Peyer's patch (tissue), 4 donors: Measurements from ENCODE around the gene COL17A1. TPM values are rescaled to one million over a fixed set of nuclear protein-coding genes. Genes with fewer than 3 reads are reported as not detected.

ENCODE experiments used
- DNase-seq, 3 donors: peaks; one replicate each; pipeline ENCODE4 v3.0.0-alpha.2; 2017 to 2019
- H3K27ac ChIP-seq, 4 donors: fragments of 200-600 bp; sonication (generic); one replicate each; pipeline ENCODE4 v1.5.1; 2016 to 2019
- H3K27me3 ChIP-seq, 2 donors: fragments of 200-600 bp; sonication (generic); one replicate each; pipeline ENCODE4 v1.5.1; 2019
- H3K36me3 ChIP-seq, 3 donors: fragments of 200-600 bp; sonication (generic); one replicate each; pipeline ENCODE4 v1.5.1; 2016 to 2019
- H3K4me1 ChIP-seq, 4 donors: fragments of 200-600 bp; sonication (generic); one replicate each; pipeline ENCODE4 v1.5.1; 2016 to 2019
- H3K4me3 ChIP-seq, 4 donors: fragments of 200-600 bp; sonication (generic); 1 replicate in 3 of 4; 2 replicates in 1 of 4; pipeline ENCODE4 v1.5.1; 2016 to 2019; ENCODE audit warnings: mild to moderate bottlenecking in 1 of 4
- H3K9me3 ChIP-seq, 4 donors: fragments of 200-600 bp; sonication (generic); one replicate each; pipeline ENCODE4 v1.5.1; 2016 to 2019; ENCODE audit warnings: mild to moderate bottlenecking in 1 of 4
- POLR2A ChIP-seq, 2 donors: fragments of 450-650 bp; IDR thresholded peaks; one replicate each; pipeline ENCODE4 v1.5.1; 2017; ENCODE audit warnings: antibody characterized with exemption in 2 of 2, mild to moderate bottlenecking in 2 of 2, moderate library complexity in 2 of 2
- total RNA-seq, 4 donors: library from RNA; depleted of rRNA; stranded (reverse); fragments of >200 nt; gene quantifications; one replicate each; pipeline ENCODE4 v1.1.0, GENCODE V29; 2016
- TF ChIP-seq, protein P1 (sequence below), 6 experiments: fragments of 450-650 bp in 4 of 6; fragments of 200-600 bp in 2 of 6; sonication (generic) in 1 of 6; IDR thresholded peaks; one replicate each; pipeline ENCODE4 v1.5.1; 2017 to 2019; ENCODE audit warnings: antibody characterized with exemption in 6 of 6, mild to moderate bottlenecking in 3 of 6, moderate library complexity in 1 of 6

COL17A1 gene
- total RNA-seq, 4 donors from 2014 or later = 4.1 to 240 (median 97.1) TPM

DNA sequence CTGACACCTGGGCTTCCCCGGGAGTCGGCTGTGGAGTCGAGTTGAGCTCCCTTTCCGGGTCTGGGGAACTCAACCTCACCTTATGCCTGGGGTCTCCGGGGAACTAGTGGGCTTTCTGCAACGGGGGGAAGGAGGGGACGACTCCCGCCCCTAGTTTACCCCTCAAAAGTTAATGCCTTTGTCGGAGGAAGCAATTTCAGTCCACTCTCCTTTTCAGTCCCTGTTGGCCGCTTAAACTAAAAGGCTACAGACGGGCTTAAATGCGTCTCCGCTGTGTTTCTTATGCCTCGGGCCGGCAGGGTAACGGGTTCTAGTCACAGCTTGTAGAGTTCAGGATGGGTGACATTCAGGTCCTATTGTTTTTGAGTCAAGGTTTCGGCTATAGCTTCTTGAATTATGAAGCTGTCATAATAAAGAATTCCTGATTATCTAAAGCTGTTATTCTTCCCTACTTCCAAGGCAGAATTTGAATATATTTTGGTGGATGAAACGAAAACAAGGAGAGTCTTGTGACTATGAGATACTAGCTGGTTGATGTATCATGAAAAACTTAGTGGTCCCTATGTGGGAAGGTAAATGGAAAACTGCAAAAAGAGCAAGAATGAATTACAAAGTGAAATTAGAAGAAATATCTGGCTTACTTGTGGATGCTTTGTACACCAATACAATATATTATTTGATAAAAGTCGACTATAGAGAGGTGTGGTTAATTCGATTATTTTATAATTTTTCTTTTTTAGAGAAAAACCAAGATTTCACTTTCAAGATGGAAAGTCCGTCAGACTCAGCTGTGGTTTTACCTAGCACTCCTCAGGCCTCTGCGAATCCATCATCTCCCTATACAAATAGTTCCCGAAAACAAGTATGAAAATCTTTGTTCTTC lies 36.8 kb upstream of the COL17A1 start:
- DNase-seq = peak in 1 of 3 donors; percentile 52
- no peaks in the 10 kb centered on the region for H3K36me3 ChIP-seq
- H3K27ac ChIP-seq = peak overlapping the region; percentile 88 to 99 (median 94)
- no peaks in the 10 kb centered on the region for H3K9me3 ChIP-seq
- no peaks in the 10 kb centered on the region for H3K27me3 ChIP-seq
- no peak for TF ChIP-seq POLR2A (IDR thresholded peaks at IDR 0.05)
- TF ChIP-seq, protein P1, sequence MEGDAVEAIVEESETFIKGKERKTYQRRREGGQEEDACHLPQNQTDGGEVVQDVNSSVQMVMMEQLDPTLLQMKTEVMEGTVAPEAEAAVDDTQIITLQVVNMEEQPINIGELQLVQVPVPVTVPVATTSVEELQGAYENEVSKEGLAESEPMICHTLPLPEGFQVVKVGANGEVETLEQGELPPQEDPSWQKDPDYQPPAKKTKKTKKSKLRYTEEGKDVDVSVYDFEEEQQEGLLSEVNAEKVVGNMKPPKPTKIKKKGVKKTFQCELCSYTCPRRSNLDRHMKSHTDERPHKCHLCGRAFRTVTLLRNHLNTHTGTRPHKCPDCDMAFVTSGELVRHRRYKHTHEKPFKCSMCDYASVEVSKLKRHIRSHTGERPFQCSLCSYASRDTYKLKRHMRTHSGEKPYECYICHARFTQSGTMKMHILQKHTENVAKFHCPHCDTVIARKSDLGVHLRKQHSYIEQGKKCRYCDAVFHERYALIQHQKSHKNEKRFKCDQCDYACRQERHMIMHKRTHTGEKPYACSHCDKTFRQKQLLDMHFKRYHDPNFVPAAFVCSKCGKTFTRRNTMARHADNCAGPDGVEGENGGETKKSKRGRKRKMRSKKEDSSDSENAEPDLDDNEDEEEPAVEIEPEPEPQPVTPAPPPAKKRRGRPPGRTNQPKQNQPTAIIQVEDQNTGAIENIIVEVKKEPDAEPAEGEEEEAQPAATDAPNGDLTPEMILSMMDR (IDR thresholded peaks at IDR 0.05) = no peak
- H3K4me1 ChIP-seq = peaks cover 0 to 11% (median 2%) of the 10 kb centered on the region in 4 donors
- H3K4me3 ChIP-seq = peak overlapping the region; percentile 70 to 80 (median 73)

DNA sequence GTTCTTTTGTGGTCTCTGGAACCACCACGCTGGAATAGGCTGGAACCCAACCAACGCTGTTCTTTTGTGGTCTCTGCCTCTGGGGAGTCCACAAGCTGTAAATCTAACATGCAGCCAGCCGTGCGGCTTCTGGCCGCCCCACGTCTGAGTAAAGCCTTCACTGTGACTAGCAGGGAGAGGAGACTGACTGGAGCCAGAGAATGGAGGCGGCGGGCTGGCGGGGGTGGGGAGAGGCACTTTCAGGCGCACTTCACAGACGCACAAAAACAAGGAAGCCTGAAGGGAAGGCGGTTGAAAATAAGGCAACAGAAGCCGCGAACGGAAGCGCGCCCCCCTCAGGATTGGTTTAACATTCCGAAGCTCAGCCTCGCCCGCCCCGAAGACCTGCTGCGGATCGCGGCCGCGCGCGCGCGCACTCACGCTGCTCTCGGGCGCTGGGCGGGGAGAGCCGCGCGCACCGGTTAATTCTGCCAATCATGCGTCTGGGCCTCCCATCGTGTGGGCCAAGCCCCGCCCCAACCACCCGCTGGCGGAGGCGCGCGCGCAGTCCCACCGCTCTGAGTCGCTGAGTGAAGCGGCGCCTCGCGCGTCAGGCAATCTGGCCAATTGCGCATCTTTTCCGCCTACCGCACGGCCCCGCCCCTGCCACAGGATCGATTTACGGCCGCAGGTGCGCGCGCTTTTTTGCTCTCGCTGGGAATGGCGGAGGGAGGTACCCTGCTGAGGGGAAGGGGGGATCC lies 36.0 kb upstream of the COL17A1 start, which contains the start of gene SFR1:
Gene SFR1, plus strand, starts transcription at position 687 of the 740 bp plus-strand sequence. Its CDS starts 13 bp downstream, at position 700.
- TF ChIP-seq POLR2A (IDR thresholded peaks at IDR 0.05) = peak; percentile 74 to 76
- TF ChIP-seq, protein P1 (IDR thresholded peaks at IDR 0.05) = peak; percentile 45 to 79 (median 74)
- Histone ChIP-seq H3K4me3 (peak within 1 kb of the TSS; percentile 70 to 80 (median 73)), H3K9me3 (no peaks in the 10 kb centered on the region), H3K27ac (peak within 1 kb of the TSS; percentile 91 to 99 (median 95)), H3K4me1 (peaks cover 0 to 15% (median 2%) of the 10 kb centered on the region in 4 donors), H3K27me3 (no peaks in the 10 kb centered on the region), H3K36me3 (no peaks in the 10 kb centered on the region)
- DNase-seq = peak; percentile 98 to 100 (median 100)

DNA sequence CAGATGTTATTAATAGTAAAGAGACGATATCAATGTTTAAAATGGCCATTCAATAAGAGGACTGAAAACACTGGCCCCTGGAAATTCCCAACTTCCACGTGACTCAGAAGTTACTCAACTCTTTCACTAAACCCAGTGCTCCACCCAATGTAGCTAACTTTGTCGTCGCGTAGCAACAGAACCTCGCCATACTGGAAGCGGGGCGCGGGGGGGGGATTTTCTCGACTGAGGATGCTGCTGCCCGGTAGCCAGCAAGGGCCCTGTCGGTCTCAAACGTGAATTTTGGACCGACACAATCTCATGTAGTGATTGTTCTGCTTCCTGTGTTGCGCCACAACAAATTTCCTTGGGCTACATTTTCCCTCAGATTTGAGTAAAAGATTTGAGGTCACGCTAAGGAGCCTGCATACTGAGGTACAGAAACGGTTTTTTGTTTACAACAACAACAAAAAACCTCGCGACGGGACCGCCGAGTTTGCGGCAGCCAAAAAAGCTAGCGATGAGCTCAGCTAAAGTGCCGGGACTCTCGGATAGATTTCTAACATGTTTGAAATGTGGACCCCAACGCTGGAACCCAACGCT lies 35.3 kb upstream of the COL17A1 start:
- Histone ChIP-seq H3K4me1 (peaks cover 0 to 15% (median 2%) of the 10 kb centered on the region in 4 donors), H3K27ac (peak overlapping the region; percentile 91 to 99 (median 95)), H3K27me3 (no peaks in the 10 kb centered on the region), H3K4me3 (peak overlapping the region; percentile 70 to 80 (median 73)), H3K9me3 (no peaks in the 10 kb centered on the region), H3K36me3 (no peaks in the 10 kb centered on the region)
- no peak for TF ChIP-seq POLR2A (IDR thresholded peaks at IDR 0.05)
- TF ChIP-seq, protein P1 (IDR thresholded peaks at IDR 0.05) = peak in 1 of 6 experiments; percentile 12
- DNase-seq = peak; percentile 90 to 96 (median 90)

DNA sequence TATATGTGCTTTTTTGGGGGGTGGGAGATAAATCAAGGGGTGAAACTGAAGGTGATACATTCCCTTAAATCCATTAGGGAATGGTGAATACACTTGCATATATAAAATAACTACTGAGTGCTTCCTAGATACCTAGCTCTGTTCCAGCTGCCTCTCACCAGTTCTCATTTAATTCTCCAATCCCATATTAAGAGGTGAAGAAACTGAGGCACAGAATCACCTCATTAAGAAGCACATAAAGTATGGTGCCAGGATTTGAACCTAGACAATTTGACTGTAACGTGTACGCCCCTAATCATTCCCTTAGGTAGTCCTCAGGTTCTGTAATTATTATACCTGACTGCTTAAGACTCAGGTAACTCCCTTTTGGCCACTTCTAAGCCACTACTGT lies 34.8 kb upstream of the COL17A1 start:
- no peak for DNase-seq
- no peaks in the 10 kb centered on the region for H3K27me3 ChIP-seq

More for the DNA sequence above, 34.8 kb upstream of the COL17A1 start:
- H3K27ac ChIP-seq = peak overlapping the region; percentile 91 to 99 (median 95)
- H3K9me3 ChIP-seq = no peaks in the 10 kb centered on the region
- H3K4me3 ChIP-seq = peak overlapping the region; percentile 70 to 80 (median 73)
- no peak for TF ChIP-seq POLR2A (IDR thresholded peaks at IDR 0.05)
- TF ChIP-seq, protein P1 (IDR thresholded peaks at IDR 0.05) = no peak
- no peaks in the 10 kb centered on the region for H3K36me3 ChIP-seq
- peaks cover 0 to 15% (median 2%) of the 10 kb centered on the region in 4 donors for H3K4me1 ChIP-seq
